Activated naive CD4-positive, alpha-beta T cell treated with anti-CD3 and anti-CD28 coated beads, Interleukin-2, amount 10 ng/mL, durations not matched to agents 5 hours and 36 hours (primary cell): ENCODE measurements around the gene ZNF672. TPM values are rescaled to one million over a fixed set of nuclear protein-coding genes. Genes with fewer than 3 reads are reported as not detected.

Source experiments
- microRNA-seq: library from miRNA; unstranded; fragments of <30 nt; microRNA quantifications from one replicate; pipeline ENCODE4 v1.2.0, GENCODE V29; 2022; ENCODE audit warnings: borderline microRNAs expressed, borderline replicate concordance
- total RNA-seq, 2 experiments: library from RNA; stranded (reverse); gene quantifications; one replicate each; pipeline ENCODE4 v1.2.3, GENCODE V29; 2021

Gene ZNF672
- total RNA-seq: 10 to 100 TPM; 46.4 to 48.0 TPM

GRCh38 chr1:248837781-248838356 is at the start of gene ZNF672:
Gene ZNF672 (plus strand): TSS chr1:248838224. CDS start chr1:248847275, 9,051 bp downstream.

DNA sequence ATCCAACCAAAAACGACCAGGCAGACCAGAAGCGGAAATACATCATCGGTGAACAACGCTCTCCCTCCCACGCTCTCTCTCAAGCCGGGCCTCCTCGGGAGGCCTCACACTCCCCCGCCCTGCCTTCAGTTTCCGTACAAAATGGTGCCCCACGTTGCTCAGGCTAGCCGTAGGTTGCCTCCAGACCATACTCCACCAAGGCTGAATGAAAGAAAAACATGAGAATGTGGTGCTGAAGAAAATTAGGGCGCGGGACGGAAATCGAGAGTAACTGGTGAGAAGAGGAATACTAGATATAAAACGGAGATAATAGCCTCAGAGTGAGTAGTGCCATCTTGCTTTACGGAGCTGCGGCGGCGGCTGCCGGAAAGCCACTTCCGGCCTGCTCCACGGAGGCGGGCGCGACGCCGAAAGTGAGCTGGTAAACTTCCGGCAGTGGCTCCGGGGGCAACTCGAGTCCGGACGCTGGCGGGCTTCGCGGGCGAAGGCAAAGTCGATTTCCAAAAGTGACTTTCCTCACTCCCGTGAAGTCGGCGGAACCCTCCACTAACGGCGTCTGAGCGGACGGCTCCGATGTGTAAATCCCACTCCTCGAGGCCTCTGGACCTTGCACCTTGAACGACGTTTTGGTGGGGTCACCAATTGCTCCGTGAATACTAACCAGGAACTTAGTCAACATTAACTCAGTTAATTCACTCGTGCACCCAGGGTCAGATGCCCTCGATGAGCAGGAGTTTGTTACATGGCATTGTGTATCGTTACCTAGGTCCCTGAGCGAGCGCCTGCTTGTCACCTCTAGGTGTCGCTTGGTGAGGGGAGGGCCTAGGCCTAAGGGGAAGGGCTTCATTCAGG is 11.9 kb upstream of the ZNF672 start, which contains the start of gene SH3BP5L:
SH3BP5L (minus strand) TSS at position 7 of the 852 bp plus-strand sequence. CDS start 980 bp downstream, outside the sequence.

DNA sequence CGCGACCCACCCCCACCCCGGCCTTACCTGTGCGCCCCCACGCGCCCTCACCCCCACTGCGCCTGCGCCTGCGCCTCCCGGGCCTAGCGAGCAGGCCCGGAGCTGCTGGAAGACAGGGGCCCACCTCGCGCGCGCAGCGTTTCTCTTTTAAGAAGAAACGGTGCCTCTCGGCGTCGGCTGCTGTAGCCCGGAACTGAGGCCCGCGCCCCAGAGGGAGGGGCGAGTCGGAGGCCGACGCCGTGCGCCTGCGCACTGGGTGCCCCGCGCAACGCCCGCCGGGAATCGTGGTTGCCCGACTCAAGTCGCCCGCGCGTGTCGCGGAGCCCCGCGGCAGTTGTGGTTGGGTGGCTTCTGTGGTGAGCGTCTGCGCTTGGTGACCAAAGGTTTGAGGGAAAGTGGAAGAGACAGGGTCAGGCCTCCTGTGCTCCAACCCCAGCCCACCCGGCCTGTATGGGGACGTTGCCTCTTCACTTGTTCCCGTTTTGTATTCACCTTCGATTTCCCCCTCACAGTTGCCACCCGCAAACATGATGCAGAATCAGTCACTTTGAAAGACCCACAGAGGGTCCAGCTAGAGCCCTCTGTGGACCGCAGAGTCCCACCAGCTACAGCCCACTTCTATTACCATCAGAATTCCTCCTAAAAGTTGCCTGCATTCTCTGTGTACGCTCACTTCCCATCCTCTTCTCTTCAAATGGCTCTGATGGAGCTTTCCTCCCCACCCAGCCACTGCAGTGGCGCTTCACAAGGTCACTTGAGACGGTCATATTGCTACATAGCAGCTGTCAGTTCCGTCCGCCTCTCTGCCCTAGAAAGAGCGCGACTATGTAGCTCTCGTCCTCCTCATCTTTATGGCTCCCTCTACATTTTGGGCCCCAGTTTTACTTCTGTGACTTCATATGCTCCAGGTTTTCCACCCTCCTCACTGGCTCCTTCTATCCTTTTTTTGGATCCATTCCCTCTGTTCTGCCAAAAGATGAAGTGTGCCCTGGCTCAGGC is 21.2 kb downstream of the ZNF672 start, which contains the start of gene ZNF692:
ZNF692 (minus strand) TSS at position 195 of the 999 bp plus-strand sequence. CDS start 776 bp downstream, outside the sequence.

Small RNA genes within 50 kb of the gene (microRNA-seq; reads per million reads assigned to microRNA genes)
- 0.63 reads per million for gene MIR3124

Other genes with a start within 250 kb of the ZNF672 start
- gene OR2T10, start 240.5 kb upstream of the ZNF672 start, total RNA-seq: not detected
- gene OR2T11, start 203.1 kb upstream of the ZNF672 start, total RNA-seq: not detected
- gene OR2T35, start 192.9 kb upstream of the ZNF672 start, total RNA-seq: not detected
- not detected for gene OR2T27, start 182.7 kb upstream of the ZNF672 start, total RNA-seq
- not detected for gene OR14I1, start 135.5 kb upstream of the ZNF672 start, total RNA-seq
- gene LYPD8, start 82.5 kb upstream of the ZNF672 start, total RNA-seq: not detected
- 10 to 100 TPM; 30.4 to 32.8 TPM for gene SH3BP5L, start 12.3 kb upstream of the ZNF672 start, total RNA-seq
- gene ZNF692, start 20.9 kb downstream of the ZNF672 start, total RNA-seq: 10 to 100 TPM; 44.4 to 56.5 TPM
- gene PGBD2, start 68.0 kb downstream of the ZNF672 start, total RNA-seq: 1 to 10 TPM; 8.9 to 9.0 TPM